Lower leg skin (tissue), 3 donors: ENCODE results near the gene RCOR2.

Experiments used
- POLR2A ChIP-seq, 2 donors: fragments of 450-650 bp; IDR thresholded peaks; one replicate each; pipeline ENCODE4 v1.6.1; 2016 to 2017; ENCODE audit warnings: antibody characterized with exemption in 2 of 2, mild to moderate bottlenecking in 1 of 2, moderate library complexity in 1 of 2
- TF ChIP-seq, protein P1 (sequence below), 3 donors: fragments of 450-650 bp; IDR thresholded peaks; one replicate each; pipeline ENCODE4 v1.5.1; 2016; ENCODE audit warnings: antibody characterized with exemption in 3 of 3, mild to moderate bottlenecking in 3 of 3, moderate library complexity in 2 of 3

GRCh38 chr11:63897459-63898146 lies 19.4 kb downstream of the RCOR2 start:
- TF ChIP-seq, protein P1, sequence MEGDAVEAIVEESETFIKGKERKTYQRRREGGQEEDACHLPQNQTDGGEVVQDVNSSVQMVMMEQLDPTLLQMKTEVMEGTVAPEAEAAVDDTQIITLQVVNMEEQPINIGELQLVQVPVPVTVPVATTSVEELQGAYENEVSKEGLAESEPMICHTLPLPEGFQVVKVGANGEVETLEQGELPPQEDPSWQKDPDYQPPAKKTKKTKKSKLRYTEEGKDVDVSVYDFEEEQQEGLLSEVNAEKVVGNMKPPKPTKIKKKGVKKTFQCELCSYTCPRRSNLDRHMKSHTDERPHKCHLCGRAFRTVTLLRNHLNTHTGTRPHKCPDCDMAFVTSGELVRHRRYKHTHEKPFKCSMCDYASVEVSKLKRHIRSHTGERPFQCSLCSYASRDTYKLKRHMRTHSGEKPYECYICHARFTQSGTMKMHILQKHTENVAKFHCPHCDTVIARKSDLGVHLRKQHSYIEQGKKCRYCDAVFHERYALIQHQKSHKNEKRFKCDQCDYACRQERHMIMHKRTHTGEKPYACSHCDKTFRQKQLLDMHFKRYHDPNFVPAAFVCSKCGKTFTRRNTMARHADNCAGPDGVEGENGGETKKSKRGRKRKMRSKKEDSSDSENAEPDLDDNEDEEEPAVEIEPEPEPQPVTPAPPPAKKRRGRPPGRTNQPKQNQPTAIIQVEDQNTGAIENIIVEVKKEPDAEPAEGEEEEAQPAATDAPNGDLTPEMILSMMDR (IDR thresholded peaks at IDR 0.05), result no peak
- TF ChIP-seq POLR2A (IDR thresholded peaks at IDR 0.05), result no peak
